NCI-H2107 treated with DMSO at 0.1 percent for 48 hours (cell line): ENCODE data around the gene IRX1.

Experiments used
- DNase-seq: peaks from one replicate; lab custom pipeline; 2025; ENCODE audit not compliant: unreplicated experiment; lab: John Stamatoyannopoulos, UW

The IRX1 gene

GRCh38 chr5:3595006-3595961 is at the start of gene IRX1:
IRX1 (plus strand) TSS chr5:3595832; CDS start chr5:3596106, 274 bp downstream.
- no peak for DNase-seq

- no peak for DNase-seq
These were observed 49.6 kb upstream of the IRX1 start for GRCh38 chr5:3546028-3546427.

- no peak for DNase-seq
These were observed 31.5 kb upstream of the IRX1 start for GRCh38 chr5:3564116-3564515.

GRCh38 chr5:3564827-3565518 is 30.7 kb upstream of the IRX1 start:
- DNase-seq = no peak

GRCh38 chr5:3584724-3585531 is 10.7 kb upstream of the IRX1 start:
- DNase-seq = no peak

- peak; percentile 2 for DNase-seq
These were observed 5.3 kb upstream of the IRX1 start for GRCh38 chr5:3590161-3590966.

- DNase-seq = no peak
These were observed 4.4 kb upstream of the IRX1 start for GRCh38 chr5:3590967-3591900.

- DNase-seq = no peak
These were observed 3.3 kb upstream of the IRX1 start for GRCh38 chr5:3592298-3592697.

- DNase-seq = no peak
These were observed 1.7 kb upstream of the IRX1 start for GRCh38 chr5:3593771-3594509.

GRCh38 chr5:3594510-3595005 is 1.1 kb upstream of the IRX1 start:
- no peak for DNase-seq

GRCh38 chr5:3596261-3596825 is 711 bp downstream of the IRX1 start:
- no peak for DNase-seq

GRCh38 chr5:3596857-3597166 is 1.2 kb downstream of the IRX1 start:
- DNase-seq = no peak

GRCh38 chr5:3597167-3598007 is 1.8 kb downstream of the IRX1 start:
- no peak for DNase-seq

- DNase-seq = no peak
These were observed 2.6 kb downstream of the IRX1 start for GRCh38 chr5:3598207-3598606.

GRCh38 chr5:3598769-3599211 is 3.2 kb downstream of the IRX1 start:
- no peak for DNase-seq

GRCh38 chr5:3599226-3600105 is 3.8 kb downstream of the IRX1 start:
- DNase-seq = no peak
